Prostate gland (tissue), 2 donors: ENCODE results near the gene PVALB. TPM values are rescaled to one million over a fixed set of nuclear protein-coding genes. Genes with fewer than 3 reads are reported as not detected.

Experiments used
- DNase-seq: peaks from one replicate; pipeline ENCODE4 v3.0.0-alpha.2; 2019; ENCODE audit warnings: low spot score
- H3K27ac ChIP-seq, 2 donors: fragments of 200-600 bp; sonication (generic); 2 replicates each; pipeline ENCODE4 v1.5.1; 2017 to 2019
- H3K27me3 ChIP-seq: fragments of 200-600 bp; sonication (generic); replicated peaks from 2 replicates; pipeline ENCODE4 v1.5.1; 2019; ENCODE audit not compliant: insufficient read depth
- H3K36me3 ChIP-seq, 2 donors: fragments of 200-600 bp; sonication (generic); 1 replicate in 1 of 2; 2 replicates in 1 of 2; pipeline versions ENCODE4 v1.5.1 to v1.8.1; 2017 to 2019
- H3K4me1 ChIP-seq: fragments of 200-600 bp; sonication (generic); replicated peaks from 2 replicates; pipeline ENCODE4 v1.5.1; 2019
- H3K4me3 ChIP-seq, 2 donors: fragments of 200-600 bp; sonication (generic); 2 replicates each; pipeline ENCODE4 v1.5.1; 2017 to 2019
- H3K9me3 ChIP-seq: fragments of 200-600 bp; sonication (generic); 2 replicates; pipeline ENCODE4 v1.5.1; 2017
- POLR2A ChIP-seq: fragments of 450-650 bp; IDR thresholded peaks from one replicate; pipeline ENCODE4 v1.6.1; 2016; ENCODE audit warnings: antibody characterized with exemption, mild to moderate bottlenecking
- POLR2AphosphoS5 ChIP-seq: sonication (generic); formaldehyde crosslinking; IDR thresholded peaks from one replicate; pipeline ENCODE4 v1.6.1; 2017; ENCODE audit warnings: antibody characterized with exemption
- WGBS: methylation state at CpG from one replicate; pipeline ENCODE4 v1.1.5; 2018; 5-methylcytosine and 5-hydroxymethylcytosine counted together
- intact Hi-C: fragments of 100-400 bp; cut with DNase I; formaldehyde crosslinking; loops from one replicate; pipeline ENCODE4 v1.14.2; 2022
- total RNA-seq, 2 donors: library from RNA; depleted of rRNA; stranded (reverse); fragments of >200 nt; gene quantifications; one replicate each; pipeline ENCODE4 v1.1.0, GENCODE V29; 2016
- TF ChIP-seq, protein P1 (sequence below), 4 experiments: fragments of 200-600 bp in 2 of 4; fragments of 450-650 bp in 2 of 4; sonication (generic) in 2 of 4; IDR thresholded peaks; 1 replicate in 3 of 4; 2 replicates in 1 of 4; pipeline ENCODE4 v1.5.1; 2016 to 2019; ENCODE audit warnings: antibody characterized with exemption in 4 of 4, mild to moderate bottlenecking in 2 of 4, moderate library complexity in 2 of 4

Gene PVALB
- total RNA-seq, 2 donors from 2014 or later = 3.1 TPM; not detected in 1

DNA sequence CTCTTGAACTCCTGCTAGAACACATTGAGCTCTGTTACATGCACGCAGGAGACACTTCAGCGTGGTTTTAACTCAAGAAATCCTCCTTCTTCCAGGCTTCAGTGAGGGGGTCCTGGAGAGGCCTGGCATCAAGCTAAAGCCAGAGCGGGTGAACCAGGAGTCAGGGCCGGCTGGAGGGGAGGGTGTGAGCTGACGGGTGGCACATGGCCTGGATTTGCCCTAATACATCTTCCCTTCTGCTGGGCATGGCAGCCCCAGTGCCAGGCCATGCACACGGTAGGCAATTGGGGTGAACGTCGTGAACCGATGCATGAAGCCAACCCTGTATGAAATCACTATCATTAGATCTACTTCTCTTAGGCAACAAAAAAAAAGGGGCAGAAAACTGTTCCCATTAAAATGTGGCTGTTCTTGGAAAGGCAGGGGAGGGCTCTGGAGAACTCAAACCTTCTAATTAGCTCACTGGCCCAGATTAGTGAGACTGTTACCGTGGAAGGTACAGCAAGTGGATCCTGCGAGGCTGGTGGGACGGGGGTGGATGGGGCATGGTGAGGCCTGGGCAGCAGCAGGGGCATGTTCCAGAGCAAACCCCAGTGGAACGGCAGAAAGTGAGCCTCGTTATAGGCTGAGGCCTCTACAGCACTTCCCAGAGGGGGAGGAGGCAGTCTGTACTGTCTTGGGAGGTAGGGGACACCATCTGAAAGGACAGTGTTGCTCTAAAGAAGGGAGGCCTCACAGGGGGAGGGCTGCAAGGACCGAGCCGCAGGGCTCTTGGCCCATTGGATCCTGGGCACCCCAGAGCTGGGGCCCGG, 51.5 kb downstream of the PVALB start:
- 77% methylated on average over 17 of the region's 17 CpGs for WGBS

GRCh38 chr22:36764641-36765040, 52.2 kb downstream of the PVALB start:
- WGBS = 80% methylated on average over 6 of the region's 6 CpGs
- intact Hi-C loops = loop anchor here (10.0 kb wide), 1 partner anchor 240 kb away; the partner anchor contains the start of gene EIF3D
- H3K9me3 ChIP-seq = no peaks in the 10 kb centered on the region
- DNase-seq = no peak
- no peaks in the 10 kb centered on the region for H3K36me3 ChIP-seq
- H3K27me3 ChIP-seq = no peaks in the 10 kb centered on the region
- H3K4me1 ChIP-seq = no peaks in the 10 kb centered on the region
- H3K27ac ChIP-seq = no peak overlapping the region
- H3K4me3 ChIP-seq = no peak overlapping the region
- TF ChIP-seq POLR2A = no peak
- TF ChIP-seq POLR2AphosphoS5 = no peak
- TF ChIP-seq, protein P1, sequence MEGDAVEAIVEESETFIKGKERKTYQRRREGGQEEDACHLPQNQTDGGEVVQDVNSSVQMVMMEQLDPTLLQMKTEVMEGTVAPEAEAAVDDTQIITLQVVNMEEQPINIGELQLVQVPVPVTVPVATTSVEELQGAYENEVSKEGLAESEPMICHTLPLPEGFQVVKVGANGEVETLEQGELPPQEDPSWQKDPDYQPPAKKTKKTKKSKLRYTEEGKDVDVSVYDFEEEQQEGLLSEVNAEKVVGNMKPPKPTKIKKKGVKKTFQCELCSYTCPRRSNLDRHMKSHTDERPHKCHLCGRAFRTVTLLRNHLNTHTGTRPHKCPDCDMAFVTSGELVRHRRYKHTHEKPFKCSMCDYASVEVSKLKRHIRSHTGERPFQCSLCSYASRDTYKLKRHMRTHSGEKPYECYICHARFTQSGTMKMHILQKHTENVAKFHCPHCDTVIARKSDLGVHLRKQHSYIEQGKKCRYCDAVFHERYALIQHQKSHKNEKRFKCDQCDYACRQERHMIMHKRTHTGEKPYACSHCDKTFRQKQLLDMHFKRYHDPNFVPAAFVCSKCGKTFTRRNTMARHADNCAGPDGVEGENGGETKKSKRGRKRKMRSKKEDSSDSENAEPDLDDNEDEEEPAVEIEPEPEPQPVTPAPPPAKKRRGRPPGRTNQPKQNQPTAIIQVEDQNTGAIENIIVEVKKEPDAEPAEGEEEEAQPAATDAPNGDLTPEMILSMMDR (IDR thresholded peaks at IDR 0.05) = no peak

More for the DNA sequence above, 51.5 kb downstream of the PVALB start:
- Histone ChIP-seq H3K9me3 (no peaks in the 10 kb centered on the region), H3K4me1 (no peaks in the 10 kb centered on the region), H3K27ac (no peak overlapping the region), H3K27me3 (no peaks in the 10 kb centered on the region), H3K4me3 (no peak overlapping the region), H3K36me3 (no peaks in the 10 kb centered on the region)
- no peak for DNase-seq
- intact Hi-C loops = loop anchor here (10.0 kb wide), 1 partner anchor 241 kb away; the partner anchor contains the start of gene EIF3D
- TF ChIP-seq POLR2AphosphoS5 (no peak), POLR2A (no peak)
- TF ChIP-seq, protein P1 (IDR thresholded peaks at IDR 0.05) = no peak

- Histone ChIP-seq H3K27ac (no peak overlapping the region), H3K36me3 (no peaks in the 10 kb centered on the region), H3K27me3 (no peaks in the 10 kb centered on the region), H3K4me1 (no peaks in the 10 kb centered on the region), H3K9me3 (no peaks in the 10 kb centered on the region), H3K4me3 (no peak overlapping the region)
- 60% methylated on average over 9 of the region's 9 CpGs for WGBS
- TF ChIP-seq, protein P1 (IDR thresholded peaks at IDR 0.05) = no peak
- TF ChIP-seq POLR2AphosphoS5 (no peak), POLR2A (no peak)
- intact Hi-C loops = loop anchor here (10.0 kb wide), 1 partner anchor 239 kb away; the partner anchor contains the start of gene EIF3D
- no peak for DNase-seq
These were observed 52.8 kb downstream of the PVALB start for GRCh38 chr22:36764060-36764459.

GRCh38 chr22:36763576-36763975, 53.3 kb downstream of the PVALB start:
- Histone ChIP-seq H3K4me1 (no peaks in the 10 kb centered on the region), H3K4me3 (no peak overlapping the region), H3K27ac (no peak overlapping the region), H3K9me3 (no peaks in the 10 kb centered on the region), H3K27me3 (no peaks in the 10 kb centered on the region), H3K36me3 (no peaks in the 10 kb centered on the region)
- WGBS = 77% methylated on average over 8 of the region's 8 CpGs
- intact Hi-C loops = loop anchor here (10.0 kb wide), 1 partner anchor 239 kb away; the partner anchor contains the start of gene EIF3D
- TF ChIP-seq, protein P1 (IDR thresholded peaks at IDR 0.05) = no peak
- TF ChIP-seq POLR2A (no peak), POLR2AphosphoS5 (no peak)
- no peak for DNase-seq
